Parathyroid adenoma (tissue), 2 donors: ENCODE data around the gene VASP.

Experiments used
- H2AFZ ChIP-seq: fragments of 300-600 bp; sonication (generic); one replicate; pipeline ENCODE4 v1.7.0; 2017; ENCODE audit warnings: antibody characterized with exemption, mild to moderate bottlenecking
- H3K27ac ChIP-seq: fragments of 300-600 bp; sonication (generic); one replicate; pipeline ENCODE4 v1.7.0; 2017
- H3K27me3 ChIP-seq: fragments of 300-600 bp; sonication (generic); one replicate; pipeline ENCODE4 v1.7.0; 2017; ENCODE audit warnings: low read length; ENCODE audit not compliant: control insufficient read depth, insufficient read depth
- H3K36me3 ChIP-seq: fragments of 300-600 bp; sonication (generic); one replicate; pipeline ENCODE4 v1.7.0; 2017; ENCODE audit warnings: low read length; ENCODE audit not compliant: control insufficient read depth, insufficient read depth
- H3K4me1 ChIP-seq: fragments of 300-600 bp; sonication (generic); one replicate; pipeline ENCODE4 v1.7.0; 2017; ENCODE audit warnings: control low read depth
- H3K4me2 ChIP-seq: fragments of 300-600 bp; sonication (generic); one replicate; pipeline ENCODE4 v1.7.0; 2017; ENCODE audit warnings: low read length
- H3K4me3 ChIP-seq: fragments of 300-600 bp; sonication (generic); one replicate; pipeline ENCODE4 v1.7.0; 2017; ENCODE audit warnings: low read depth, low read length
- H3K79me2 ChIP-seq: fragments of 300-600 bp; sonication (generic); one replicate; pipeline ENCODE4 v1.7.0; 2017; ENCODE audit warnings: control low read depth
- H3K9ac ChIP-seq: fragments of 300-600 bp; sonication (generic); one replicate; pipeline ENCODE4 v1.7.0; 2017; ENCODE audit warnings: mild to moderate bottlenecking
- H3K9me3 ChIP-seq: fragments of 300-600 bp; sonication (generic); one replicate; pipeline ENCODE4 v1.7.0; 2017; ENCODE audit warnings: low read length; ENCODE audit not compliant: control insufficient read depth
- CTCF ChIP-seq: fragments of 300-600 bp; sonication (generic); IDR thresholded peaks from one replicate; pipeline ENCODE4 v1.7.0; 2017; ENCODE audit warnings: antibody characterized with exemption, mild to moderate bottlenecking
- donor health status: primary hyperparathyroidism.

Gene VASP

DNA sequence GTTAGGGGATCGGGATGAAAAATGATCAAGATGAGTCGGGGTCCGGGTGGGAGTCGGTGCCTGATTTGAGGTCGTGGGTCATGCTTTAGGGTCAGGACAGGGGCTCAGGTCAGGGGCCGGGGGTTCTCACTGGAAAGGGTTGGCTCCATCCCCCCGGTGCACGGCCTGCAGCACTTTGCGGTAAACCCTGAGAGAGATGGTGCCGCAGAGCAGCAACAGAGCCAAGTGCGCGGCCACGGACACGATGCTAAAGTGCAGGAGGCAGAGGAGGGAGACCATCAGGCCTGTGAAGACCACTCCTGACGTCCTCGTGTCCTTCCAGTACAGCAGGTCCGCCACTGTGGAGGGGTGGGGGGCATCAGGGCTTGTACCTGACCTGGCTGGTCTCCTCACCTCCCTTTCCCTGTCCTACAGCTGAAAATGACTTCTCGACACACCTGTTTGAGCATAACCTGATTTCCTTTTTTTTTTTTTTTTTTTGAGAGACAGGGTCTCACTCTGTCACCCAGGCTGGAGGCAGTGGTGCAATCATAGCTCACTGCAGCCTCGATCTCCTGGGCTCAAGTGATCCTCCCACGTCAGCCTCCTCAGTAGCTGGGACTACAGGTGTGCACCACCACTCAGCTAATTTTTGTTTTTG, 17.9 kb upstream of the VASP start:
- H3K27ac ChIP-seq = no peak overlapping the region
- H3K36me3 ChIP-seq = no peaks in the 10 kb centered on the region
- no peak overlapping the region for H3K4me3 ChIP-seq
- H3K4me1 ChIP-seq = peaks cover 6% of the 10 kb centered on the region
- H2AFZ ChIP-seq = no peak overlapping the region
- no peaks in the 10 kb centered on the region for H3K27me3 ChIP-seq
- TF ChIP-seq CTCF = no peak
- H3K9ac ChIP-seq = no peak overlapping the region
- no peaks in the 10 kb centered on the region for H3K79me2 ChIP-seq
- no peak overlapping the region for H3K4me2 ChIP-seq
- H3K9me3 ChIP-seq = no peaks in the 10 kb centered on the region

- no peak for TF ChIP-seq CTCF
- Histone ChIP-seq H3K79me2 (no peaks in the 10 kb centered on the region), H3K4me3 (peak overlapping the region; percentile 72), H2AFZ (peak overlapping the region; percentile 57), H3K4me2 (peak overlapping the region; percentile 78), H3K9me3 (no peaks in the 10 kb centered on the region), H3K36me3 (no peaks in the 10 kb centered on the region), H3K4me1 (peaks cover 9% of the 10 kb centered on the region), H3K27ac (no peak overlapping the region), H3K9ac (no peak overlapping the region), H3K27me3 (no peaks in the 10 kb centered on the region)
These were observed 15.1 kb upstream of the VASP start for GRCh38 chr19:45492137-45492626.

DNA sequence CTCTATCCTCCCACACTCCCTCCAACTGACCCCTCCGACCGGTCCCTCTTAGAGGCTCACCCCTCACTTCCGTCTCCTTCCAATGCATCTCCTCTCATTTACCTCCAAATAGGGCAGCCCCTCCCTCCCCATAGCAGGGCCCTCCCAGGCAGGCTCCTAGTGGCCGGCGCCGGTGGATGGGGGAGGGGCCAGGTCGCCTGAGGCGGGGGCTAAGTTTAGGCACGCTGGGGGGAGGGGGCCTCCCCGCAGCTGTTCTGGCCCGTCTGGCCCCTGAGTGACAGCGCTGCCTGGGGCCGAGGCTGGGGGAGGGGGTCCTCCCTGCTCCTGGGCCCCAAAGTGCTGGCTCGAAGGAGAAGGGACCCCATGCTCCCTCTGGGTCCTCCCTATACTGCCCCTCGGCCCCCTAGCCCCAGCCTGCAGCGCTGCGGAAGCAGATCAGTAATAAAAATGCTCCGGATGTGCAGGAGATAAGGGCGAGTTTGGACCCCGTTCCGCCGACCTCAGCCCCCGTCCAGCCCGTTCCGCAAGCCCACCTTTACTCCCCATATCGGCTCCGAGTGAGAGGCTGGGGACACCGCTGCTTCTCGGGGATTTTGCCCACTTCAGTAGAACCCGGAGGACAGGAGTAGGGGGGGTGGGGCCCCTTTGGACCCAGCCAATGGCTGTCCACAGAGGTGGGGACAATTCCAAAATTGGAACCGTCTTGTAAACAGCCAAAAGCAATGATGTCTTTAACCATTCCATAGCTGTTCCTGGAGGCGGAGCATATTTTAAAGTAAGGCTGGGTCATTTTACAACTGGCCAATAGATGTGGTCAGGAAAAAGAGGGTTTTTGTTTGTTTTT, 14.4 kb upstream of the VASP start:
- H3K79me2 ChIP-seq = no peaks in the 10 kb centered on the region
- H3K36me3 ChIP-seq = no peaks in the 10 kb centered on the region
- H3K4me3 ChIP-seq = peak overlapping the region; percentile 72
- peaks cover 10% of the 10 kb centered on the region for H3K4me1 ChIP-seq
- H3K27me3 ChIP-seq = no peaks in the 10 kb centered on the region
- no peaks in the 10 kb centered on the region for H3K9me3 ChIP-seq
- peak overlapping the region; percentile 57 for H2AFZ ChIP-seq
- no peak overlapping the region for H3K9ac ChIP-seq
- peak overlapping the region; percentile 78 for H3K4me2 ChIP-seq
- TF ChIP-seq CTCF = no peak
- H3K27ac ChIP-seq = no peak overlapping the region

- Histone ChIP-seq H2AFZ (no peak overlapping the region), H3K27ac (no peak overlapping the region), H3K9ac (no peak overlapping the region), H3K79me2 (no peaks in the 10 kb centered on the region), H3K36me3 (no peaks in the 10 kb centered on the region), H3K9me3 (no peaks in the 10 kb centered on the region), H3K4me1 (peaks cover 13% of the 10 kb centered on the region), H3K27me3 (no peaks in the 10 kb centered on the region), H3K4me3 (no peak overlapping the region), H3K4me2 (no peak overlapping the region)
- TF ChIP-seq CTCF = no peak
These were observed 12.9 kb upstream of the VASP start for GRCh38 chr19:45494261-45494916.
